HEK293 (cell line): Measurements from ENCODE around the gene COL4A1.

Source experiments
- CTCF ChIA-PET: fragments of 350-600 bp; formaldehyde crosslinking; extraction: SDS; loops from one replicate; lab custom pipeline; 2021; ENCODE audit warnings: antibody characterized with exemption; lab: Yijun Ruan, JAX
- POLR2A ChIA-PET: fragments of 300-600 bp; formaldehyde crosslinking; extraction: SDS; loops from one replicate; lab custom pipeline; 2020; ENCODE audit warnings: antibody characterized with exemption, inconsistent platforms; lab: Yijun Ruan, JAX
- H3K27ac ChIP-seq: fragments of 200-500 bp; sonication (Bioruptor generic); 2 replicates; pipeline ENCODE4 v1.5.1; 2014; ENCODE audit warnings: low read depth, low read length, control low read depth, inconsistent platforms; ENCODE audit errors: extremely low read depth
- H3K36me3 ChIP-seq, 2 experiments: fragments of 200-500 bp in 1 of 2; sonication (Bioruptor generic) in 1 of 2; 1 replicate in 1 of 2; 2 replicates in 1 of 2; pipeline ENCODE4 v1.5.1; 2014 to 2017; ENCODE audit warnings: inconsistent platforms in 2 of 2, low read length in 2 of 2; ENCODE audit not compliant: control insufficient read depth in 2 of 2, insufficient read depth in 1 of 2
- H3K4me1 ChIP-seq: fragments of 200-500 bp; sonication (Bioruptor generic); 2 replicates; pipeline ENCODE4 v1.5.1; 2014; ENCODE audit warnings: mild to moderate bottlenecking, low read length, inconsistent platforms; ENCODE audit not compliant: control insufficient read depth, insufficient read depth
- H3K4me3 ChIP-seq: 2 replicates; pipeline ENCODE4 v1.5.1; 2011; ENCODE audit warnings: low read depth, mild to moderate bottlenecking, control low read depth, low read length, moderate library complexity
- H3K9me3 ChIP-seq: fragments of 200-500 bp; sonication (Bioruptor generic); 2 replicates; pipeline ENCODE4 v1.5.1; 2014; ENCODE audit warnings: low read depth, low read length, inconsistent platforms; ENCODE audit not compliant: control insufficient read depth, insufficient read depth
- BCL11A ChIP-seq: fragments of 450-650 bp; formaldehyde crosslinking; IDR thresholded peaks from 2 replicates; pipeline ENCODE4 v1.5.1; 2016; ENCODE audit warnings: low read depth, missing biosample characterization, missing genetic modification characterization
- BCL11B ChIP-seq: fragments of 450-650 bp; formaldehyde crosslinking; IDR thresholded peaks from 2 replicates; pipeline ENCODE4 v1.5.1; 2016; ENCODE audit warnings: low read depth, missing biosample characterization, missing genetic modification characterization
- BCL6B ChIP-seq: fragments of 450-650 bp; formaldehyde crosslinking; IDR thresholded peaks from 2 replicates; pipeline ENCODE4 v1.5.1; 2017; ENCODE audit warnings: missing biosample characterization, missing genetic modification characterization
- HIC1 ChIP-seq: fragments of 450-650 bp; formaldehyde crosslinking; IDR thresholded peaks from 2 replicates; pipeline ENCODE4 v1.5.1; 2016; ENCODE audit warnings: missing biosample characterization, missing genetic modification characterization
- HOXA7 ChIP-seq: sonication (generic); formaldehyde crosslinking; IDR thresholded peaks from 2 replicates; pipeline ENCODE4 v1.8.1; 2022; ENCODE audit warnings: missing genetic modification reagents, borderline replicate concordance
- KLF1 ChIP-seq: fragments of 450-650 bp; formaldehyde crosslinking; IDR thresholded peaks from 2 replicates; pipeline ENCODE4 v1.5.1; 2016; ENCODE audit warnings: missing biosample characterization, missing genetic modification characterization
- OSR2 ChIP-seq: fragments of 450-650 bp; formaldehyde crosslinking; IDR thresholded peaks from 2 replicates; pipeline ENCODE4 v1.5.1; 2016; ENCODE audit warnings: missing biosample characterization, missing genetic modification characterization
- SALL2 ChIP-seq: fragments of 450-650 bp; formaldehyde crosslinking; IDR thresholded peaks from 2 replicates; pipeline ENCODE4 v1.5.0; 2017; ENCODE audit warnings: missing biosample characterization, mild to moderate bottlenecking, missing genetic modification characterization, borderline replicate concordance
- ZBTB17 ChIP-seq: fragments of 450-650 bp; formaldehyde crosslinking; IDR thresholded peaks from 2 replicates; pipeline ENCODE4 v1.5.1; 2016; ENCODE audit warnings: missing biosample characterization, missing genetic modification characterization
- ZBTB48 ChIP-seq: fragments of 450-650 bp; formaldehyde crosslinking; IDR thresholded peaks from 2 replicates; pipeline ENCODE4 v1.5.1; 2016; ENCODE audit warnings: missing biosample characterization, missing genetic modification characterization
- ZFP3 ChIP-seq: fragments of 450-650 bp; formaldehyde crosslinking; IDR thresholded peaks from 2 replicates; pipeline ENCODE4 v1.5.1; 2016; ENCODE audit warnings: low read depth, missing biosample characterization, missing genetic modification characterization
- ZNF16 ChIP-seq: fragments of 450-650 bp; formaldehyde crosslinking; IDR thresholded peaks from 2 replicates; pipeline ENCODE4 v1.5.1; 2016; ENCODE audit warnings: low read depth, missing biosample characterization, missing genetic modification characterization
- ZNF202 ChIP-seq: fragments of 450-650 bp; formaldehyde crosslinking; IDR thresholded peaks from 2 replicates; pipeline ENCODE4 v1.5.1; 2016; ENCODE audit warnings: missing biosample characterization, missing genetic modification characterization, borderline replicate concordance
- ZNF214 ChIP-seq: fragments of 450-650 bp; formaldehyde crosslinking; IDR thresholded peaks from 2 replicates; pipeline ENCODE4 v1.5.1; 2017; ENCODE audit warnings: missing biosample characterization, mild to moderate bottlenecking, missing genetic modification characterization, borderline replicate concordance
- ZNF24 ChIP-seq: fragments of 450-650 bp; formaldehyde crosslinking; IDR thresholded peaks from 2 replicates; pipeline ENCODE4 v1.5.1; 2016; ENCODE audit warnings: missing biosample characterization, missing genetic modification characterization
- ZNF404 ChIP-seq: fragments of 450-650 bp; formaldehyde crosslinking; IDR thresholded peaks from 2 replicates; pipeline ENCODE4 v1.5.1; 2017; ENCODE audit warnings: missing biosample characterization, missing genetic modification characterization
- ZNF501 ChIP-seq: fragments of 450-650 bp; formaldehyde crosslinking; IDR thresholded peaks from 2 replicates; pipeline ENCODE4 v1.5.1; 2016; ENCODE audit warnings: missing biosample characterization, missing genetic modification characterization
- ZNF521 ChIP-seq: fragments of 450-650 bp; formaldehyde crosslinking; IDR thresholded peaks from 2 replicates; pipeline ENCODE4 v1.5.1; 2017; ENCODE audit warnings: missing biosample characterization, mild to moderate bottlenecking, missing genetic modification characterization
- ZNF555 ChIP-seq: fragments of 450-650 bp; formaldehyde crosslinking; conservative IDR thresholded peaks from 2 replicates; pipeline ENCODE4 v1.5.1; 2017; ENCODE audit warnings: missing biosample characterization, mild to moderate bottlenecking, missing genetic modification characterization, inconsistent platforms
- ZNF585B ChIP-seq: fragments of 450-650 bp; formaldehyde crosslinking; IDR thresholded peaks from 2 replicates; pipeline ENCODE4 v1.5.1; 2016; ENCODE audit warnings: missing biosample characterization, missing genetic modification characterization
- ZNF600 ChIP-seq: fragments of 450-650 bp; formaldehyde crosslinking; IDR thresholded peaks from 2 replicates; pipeline ENCODE4 v1.5.1; 2016; ENCODE audit warnings: missing biosample characterization, missing genetic modification characterization
- ZNF658 ChIP-seq: fragments of 450-650 bp; formaldehyde crosslinking; IDR thresholded peaks from 2 replicates; pipeline ENCODE4; 2016; ENCODE audit warnings: missing biosample characterization, missing genetic modification characterization
- TF ChIP-seq, protein P1 (sequence below): fragments of 450-650 bp; formaldehyde crosslinking; IDR thresholded peaks from 2 replicates; pipeline ENCODE4 v1.5.1; 2017; ENCODE audit warnings: missing biosample characterization, missing genetic modification characterization
- TF ChIP-seq, protein P2 (sequence below): fragments of 450-650 bp; formaldehyde crosslinking; IDR thresholded peaks from 2 replicates; pipeline ENCODE4 v1.5.1; 2016; ENCODE audit warnings: missing biosample characterization, missing genetic modification characterization

Gene COL4A1

GRCh38 chr13:110187641-110188161 lies 119.3 kb downstream of the COL4A1 start:
- TF ChIP-seq ZNF658 (tag by site-specific recombination) (no peak), ZNF600 (tag by site-specific recombination) (no peak), BCL6B (tag by site-specific recombination) (0 out of 2 replicates have a peak, but pooled peaks have one; percentile 38), HIC1 (tag by site-specific recombination) (no peak), ZNF202 (tag by site-specific recombination) (no peak)
- peaks cover 0 to 11% of the 10 kb centered on the region in 2 experiments; a peak in 1 of 3 replicates for H3K36me3 ChIP-seq
- ChIA-PET CTCF (no interaction called here), POLR2A (no interaction called here)
- no peaks in the 10 kb centered on the region for H3K9me3 ChIP-seq
- H3K4me1 ChIP-seq = peaks cover 5% of the 10 kb centered on the region; the same call in 1 of the 2 replicates
- no peak overlapping the region for H3K4me3 ChIP-seq
- no peak overlapping the region for H3K27ac ChIP-seq

- TF ChIP-seq, protein P1, sequence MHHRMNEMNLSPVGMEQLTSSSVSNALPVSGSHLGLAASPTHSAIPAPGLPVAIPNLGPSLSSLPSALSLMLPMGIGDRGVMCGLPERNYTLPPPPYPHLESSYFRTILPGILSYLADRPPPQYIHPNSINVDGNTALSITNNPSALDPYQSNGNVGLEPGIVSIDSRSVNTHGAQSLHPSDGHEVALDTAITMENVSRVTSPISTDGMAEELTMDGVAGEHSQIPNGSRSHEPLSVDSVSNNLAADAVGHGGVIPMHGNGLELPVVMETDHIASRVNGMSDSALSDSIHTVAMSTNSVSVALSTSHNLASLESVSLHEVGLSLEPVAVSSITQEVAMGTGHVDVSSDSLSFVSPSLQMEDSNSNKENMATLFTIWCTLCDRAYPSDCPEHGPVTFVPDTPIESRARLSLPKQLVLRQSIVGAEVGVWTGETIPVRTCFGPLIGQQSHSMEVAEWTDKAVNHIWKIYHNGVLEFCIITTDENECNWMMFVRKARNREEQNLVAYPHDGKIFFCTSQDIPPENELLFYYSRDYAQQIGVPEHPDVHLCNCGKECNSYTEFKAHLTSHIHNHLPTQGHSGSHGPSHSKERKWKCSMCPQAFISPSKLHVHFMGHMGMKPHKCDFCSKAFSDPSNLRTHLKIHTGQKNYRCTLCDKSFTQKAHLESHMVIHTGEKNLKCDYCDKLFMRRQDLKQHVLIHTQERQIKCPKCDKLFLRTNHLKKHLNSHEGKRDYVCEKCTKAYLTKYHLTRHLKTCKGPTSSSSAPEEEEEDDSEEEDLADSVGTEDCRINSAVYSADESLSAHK (tag by site-specific recombination) = no peak
- TF ChIP-seq ZBTB17 (no peak), ZNF16 (no peak), BCL11B (tag by site-specific recombination) (no peak), ZNF24 (tag by site-specific recombination) (no peak), ZNF555 (tag by site-specific recombination) (no peak), OSR2 (tag by site-specific recombination) (no peak), ZBTB48 (no peak), ZNF404 (tag by site-specific recombination) (no peak), KLF1 (tag by site-specific recombination) (no peak), HOXA7 (CRISPR knock-in tag) (no peak)
- ChIA-PET CTCF (no interaction called here), POLR2A (no interaction called here)
- H3K9me3 ChIP-seq = no peaks in the 10 kb centered on the region
- no peak overlapping the region for H3K4me3 ChIP-seq
- H3K27ac ChIP-seq = no peak overlapping the region
- peaks cover 5% of the 10 kb centered on the region; the same call in 1 of the 2 replicates for H3K4me1 ChIP-seq
- H3K36me3 ChIP-seq = peaks cover 0 to 11% of the 10 kb centered on the region in 2 experiments; a peak in 1 of 3 replicates
Measured at GRCh38 chr13:110186231-110186855, 120.6 kb downstream of the COL4A1 start.

GRCh38 chr13:110185696-110186095 lies 121.3 kb downstream of the COL4A1 start:
- no peak overlapping the region for H3K4me3 ChIP-seq
- no peaks in the 10 kb centered on the region for H3K9me3 ChIP-seq
- H3K36me3 ChIP-seq = peaks cover 0 to 11% of the 10 kb centered on the region in 2 experiments; a peak in 1 of 3 replicates
- POLR2A ChIA-PET = no interaction called here
- H3K4me1 ChIP-seq = peaks cover 5% of the 10 kb centered on the region; the same call in 1 of the 2 replicates
- CTCF ChIA-PET = no interaction called here
- no peak overlapping the region for H3K27ac ChIP-seq
- no peak for TF ChIP-seq ZNF585B (tag by site-specific recombination)
- TF ChIP-seq, protein P2, sequence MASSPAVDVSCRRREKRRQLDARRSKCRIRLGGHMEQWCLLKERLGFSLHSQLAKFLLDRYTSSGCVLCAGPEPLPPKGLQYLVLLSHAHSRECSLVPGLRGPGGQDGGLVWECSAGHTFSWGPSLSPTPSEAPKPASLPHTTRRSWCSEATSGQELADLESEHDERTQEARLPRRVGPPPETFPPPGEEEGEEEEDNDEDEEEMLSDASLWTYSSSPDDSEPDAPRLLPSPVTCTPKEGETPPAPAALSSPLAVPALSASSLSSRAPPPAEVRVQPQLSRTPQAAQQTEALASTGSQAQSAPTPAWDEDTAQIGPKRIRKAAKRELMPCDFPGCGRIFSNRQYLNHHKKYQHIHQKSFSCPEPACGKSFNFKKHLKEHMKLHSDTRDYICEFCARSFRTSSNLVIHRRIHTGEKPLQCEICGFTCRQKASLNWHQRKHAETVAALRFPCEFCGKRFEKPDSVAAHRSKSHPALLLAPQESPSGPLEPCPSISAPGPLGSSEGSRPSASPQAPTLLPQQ = no peak
- no peak for TF ChIP-seq BCL11A (tag by site-specific recombination)
- TF ChIP-seq ZNF501 = no peak
- no peak for TF ChIP-seq ZBTB48
- TF ChIP-seq ZNF214 = no peak
- no peak for TF ChIP-seq ZNF521 (tag by site-specific recombination)
- TF ChIP-seq SALL2 = no peak
- TF ChIP-seq ZFP3 (tag by site-specific recombination) = no peak
